ENCODE results near the gene ATG10. TPM values are rescaled to one million over a fixed set of nuclear protein-coding genes. Genes with fewer than 3 reads are reported as not detected.

Gene ATG10
- total RNA-seq, 1 experiment from 2014 or later: 7.6 TPM

GRCh38 chr5:82156874-82157273 lies 185.1 kb downstream of the ATG10 start:
- no peaks in the 10 kb centered on the region; the same call in 1 of the 2 replicates for H3K4me1 ChIP-seq (ENCODE audit: insufficient read depth, low read length)
- no peak overlapping the region for H3K4ac ChIP-seq (ENCODE audit: low read depth, low read length)
- H3K56ac ChIP-seq (ENCODE audit: insufficient read length, low read depth, low read length): no peak overlapping the region
- no peak overlapping the region for H3T11ph ChIP-seq (ENCODE audit: low read length)
- no peaks in the 10 kb centered on the region for H4K20me1 ChIP-seq (ENCODE audit: control insufficient read depth, insufficient read depth, insufficient read length)
- H4K91ac ChIP-seq (ENCODE audit: insufficient read length, low read depth, low read length): no peak overlapping the region
- no peak for DNase-seq
- Mint-ChIP-seq H3K27ac (0 out of 7 replicates have a peak overlapping the region, but pooled peaks of 1 of the 3 experiments have one; percentile 17), H3K4me3 (no peak overlapping the region), H3K4me1 (peaks cover 9 to 13% of the 10 kb centered on the region in 2 experiments), H3K36me3 (ENCODE audit: insufficient read depth in 1 of 3, low read depth in 3 of 3) (no peaks in the 10 kb centered on the region), H3K9me3 (no peaks in the 10 kb centered on the region), H3K27me3 (ENCODE audit: low read depth) (no peaks in the 10 kb centered on the region)
- WGBS (ENCODE audit: extremely low coverage, insufficient read length, low lambda C conversion rate): no CpG with 5 or more reads among the region's 4 CpGs
- no peak overlapping the region for H3K23ac ChIP-seq (ENCODE audit: insufficient read length, low read depth, low read length)
- no peaks in the 10 kb centered on the region for H3K27me3 ChIP-seq (ENCODE audit: insufficient read depth, low read length)
- H3K79me1 ChIP-seq (ENCODE audit: insufficient read depth, low read depth, low read length, poor library complexity, severe bottlenecking): no peaks in the 10 kb centered on the region
- H2AK5ac ChIP-seq (ENCODE audit: insufficient read length, low read length): no peak overlapping the region
- no peak overlapping the region for H2AFZ ChIP-seq (ENCODE audit: low read length)
- no peak overlapping the region for H2BK15ac ChIP-seq (ENCODE audit: low read depth, low read length)
- H3K14ac ChIP-seq (ENCODE audit: insufficient read depth, low read length): 0 out of 2 replicates have a peak overlapping the region, but pooled peaks have one; percentile 12
- no peak overlapping the region for H3K4me2 ChIP-seq (ENCODE audit: insufficient read depth, insufficient read length, low read length)
- H2BK20ac ChIP-seq (ENCODE audit: low read depth, low read length, poor library complexity, severe bottlenecking): no peak overlapping the region
- H2BK120ac ChIP-seq (ENCODE audit: low read depth, low read length, poor library complexity, severe bottlenecking): no peak overlapping the region
- no peak overlapping the region for H4K5ac ChIP-seq (ENCODE audit: insufficient read length, low read depth, low read length)
- H3K18ac ChIP-seq (ENCODE audit: insufficient read length, low read depth, low read length): no peak overlapping the region
- H3K9ac ChIP-seq (ENCODE audit: extremely low read depth, insufficient read length, low read length): no peak overlapping the region
- H3K9me3 ChIP-seq (ENCODE audit: control insufficient read depth, low read depth, low read length): no peaks in the 10 kb centered on the region
- H3K23me2 ChIP-seq (ENCODE audit: insufficient read length, low read depth, low read length, poor library complexity, severe bottlenecking): no peaks in the 10 kb centered on the region
- no peak overlapping the region for H2BK5ac ChIP-seq (ENCODE audit: insufficient read length, low read length)
- no peak overlapping the region for H2BK12ac ChIP-seq (ENCODE audit: insufficient read length, low read depth, low read length)
- no peaks in the 10 kb centered on the region for H3K79me2 ChIP-seq (ENCODE audit: insufficient read depth, low read length)
- H3K27ac ChIP-seq (ENCODE audit: insufficient read length, low read depth, low read length): no peak overlapping the region
- H4K8ac ChIP-seq (replicated peaks; ENCODE audit: insufficient read length, low read depth, low read length): no peak overlapping the region
- no peak for TF ChIP-seq CTCF (conservative IDR thresholded peaks at IDR 0.05)

All from H9 (cell line).